ENCODE measurements around the gene INAFM2. TPM values are rescaled to one million over a fixed set of nuclear protein-coding genes. Genes with fewer than 3 reads are reported as not detected.

INAFM2 gene
- total and polyA plus RNA-seq, 9 of the 15 experiments (the other 6 are each of a cell fraction or from before 2014, with no cell fraction given): 11.8 to 43.1 (median 27.2) TPM

- TF ChIP-seq ZBTB40 (IDR thresholded peaks at IDR 0.05): no peak
- TF ChIP-seq ZBTB40 (CRISPR knock-in tag; IDR thresholded peaks at IDR 0.05): no peak
- peak; percentile 40 for TF ChIP-seq PCBP1 (IDR thresholded peaks at IDR 0.05; ENCODE audit: low read depth, low read length, poor library complexity, severe bottlenecking)
- 0 out of 2 replicates have a peak, but pooled peaks have one; percentile 16 for TF ChIP-seq SIN3B (IDR thresholded peaks at IDR 0.05; ENCODE audit: low read depth)
- peak; percentile 51 to 88 (median 72) for TF ChIP-seq YY1 (IDR thresholded peaks at IDR 0.05; ENCODE audit: borderline replicate concordance in 1 of 3, control insufficient read depth in 1 of 3, extremely low read depth in 1 of 3, insufficient read depth in 3 of 3, insufficient read length in 1 of 3, insufficient replicate concordance in 2 of 3, low read depth in 1 of 3, low read length in 2 of 3)
- TF ChIP-seq ZNF395 (CRISPR knock-in tag; IDR thresholded peaks at IDR 0.05): 0 out of 2 replicates have a peak, but pooled peaks have one; percentile 0
- TF ChIP-seq ETV5 (CRISPR knock-in tag; IDR thresholded peaks at IDR 0.05; ENCODE audit: low read depth): no peak
- no peak for TF ChIP-seq ZNF133 (CRISPR knock-in tag; IDR thresholded peaks at IDR 0.05)
- TF ChIP-seq CREM (IDR thresholded peaks at IDR 0.05; ENCODE audit: low read depth): no peak
- TF ChIP-seq RBM39 (optimal IDR thresholded peaks at IDR 0.05; ENCODE audit: low read depth, low read length): no peak
- no peak for TF ChIP-seq DACH1 (IDR thresholded peaks at IDR 0.05; ENCODE audit: partially characterized antibody)
- no peak for TF ChIP-seq PHTF2 (CRISPR knock-in tag; IDR thresholded peaks at IDR 0.05)
- peak in 1 of 2 experiments; percentile 70 for TF ChIP-seq E2F6 (IDR thresholded peaks at IDR 0.05; ENCODE audit: borderline replicate concordance in 1 of 2, extremely low read depth in 1 of 2, insufficient read depth in 1 of 2, insufficient read length in 1 of 2, low read depth in 1 of 2, low read length in 1 of 2, poor library complexity in 1 of 2, severe bottlenecking in 1 of 2)
- TF ChIP-seq ZNF239 (CRISPR knock-in tag; IDR thresholded peaks at IDR 0.05): no peak
These were observed 753 bp downstream of the INAFM2 start (continued) for GRCh38 chr15:40323953-40324937.

Data from K562 (cell line).